GM18505 (cell line): Measurements from ENCODE around the gene PSMD12.
"Not testable (repeated sequence)": the region's sequence is repeated elsewhere in the genome, so short reads cannot be mapped to it uniquely, and the experiment has no call there.

Source experiments
- ATAC-seq: cut with Tn5 transposase; IDR thresholded peaks from one replicate; pipeline ENCODE4 v1.9.1; 2021; ENCODE audit not compliant: unreplicated experiment
- POLR2A ChIP-seq: IDR thresholded peaks from 4 replicates; pipeline ENCODE4 v1.6.1; 2011; ENCODE audit warnings: borderline replicate concordance; ENCODE audit not compliant: insufficient read depth, insufficient read length; ENCODE audit errors: extremely low read depth

PSMD12 gene

DNA sequence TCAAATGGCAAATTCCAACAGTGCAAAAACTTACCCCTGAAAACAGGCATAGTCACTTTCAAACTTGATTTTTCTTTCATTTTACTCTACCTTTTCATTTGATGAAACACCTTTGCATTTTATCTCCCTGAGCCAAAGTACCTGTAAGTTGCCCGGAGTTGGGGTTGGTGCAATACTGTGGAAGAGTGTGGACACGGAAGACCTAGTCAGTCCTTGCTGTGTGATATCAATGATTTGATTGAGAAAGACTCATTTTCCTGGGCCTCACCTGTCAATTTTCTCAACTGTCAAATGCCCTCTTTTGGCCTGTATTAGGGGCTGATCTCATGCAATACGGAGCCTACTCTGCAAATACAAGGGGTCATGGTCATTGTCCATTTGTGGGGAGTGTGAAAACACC is 33.3 kb upstream of the PSMD12 start:
- no peak for ATAC-seq
- no peak for TF ChIP-seq POLR2A

GRCh38 chr17:67393809-67394397 is 27.5 kb upstream of the PSMD12 start:
- no peak for ATAC-seq
- TF ChIP-seq POLR2A: no peak

GRCh38 chr17:67392111-67392510 is 25.7 kb upstream of the PSMD12 start:
- no peak for ATAC-seq
- no peak for TF ChIP-seq POLR2A

- ATAC-seq: peak; percentile 82
- TF ChIP-seq POLR2A: no peak
Measured at GRCh38 chr17:67390646-67391361, 24.4 kb upstream of the PSMD12 start.

- ATAC-seq: no peak
- no peak for TF ChIP-seq POLR2A
Measured at GRCh38 chr17:67390006-67390645, 23.7 kb upstream of the PSMD12 start.

GRCh38 chr17:67388986-67389385 is 22.6 kb upstream of the PSMD12 start:
- ATAC-seq: no peak
- no peak for TF ChIP-seq POLR2A

DNA sequence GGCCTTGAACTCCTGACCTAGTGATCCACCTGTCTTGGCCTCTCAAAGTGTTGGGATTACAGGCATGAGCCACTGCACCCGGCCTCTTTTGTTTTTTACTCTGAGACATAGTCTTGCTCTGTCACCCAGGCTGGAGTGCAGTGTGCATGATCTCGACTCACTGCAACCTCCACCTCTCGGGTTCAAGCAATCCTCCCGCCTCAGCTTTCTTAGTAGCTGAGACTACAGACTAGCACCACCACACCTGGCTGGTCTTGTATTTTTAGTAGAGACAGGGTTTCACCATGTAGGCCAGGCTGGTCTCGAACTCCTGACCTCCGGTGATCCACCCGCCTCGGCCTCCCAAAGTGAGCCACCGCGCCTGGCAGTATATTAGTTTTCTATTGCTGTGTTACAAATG is 22.2 kb upstream of the PSMD12 start:
- ATAC-seq: not testable (repeated sequence)

DNA sequence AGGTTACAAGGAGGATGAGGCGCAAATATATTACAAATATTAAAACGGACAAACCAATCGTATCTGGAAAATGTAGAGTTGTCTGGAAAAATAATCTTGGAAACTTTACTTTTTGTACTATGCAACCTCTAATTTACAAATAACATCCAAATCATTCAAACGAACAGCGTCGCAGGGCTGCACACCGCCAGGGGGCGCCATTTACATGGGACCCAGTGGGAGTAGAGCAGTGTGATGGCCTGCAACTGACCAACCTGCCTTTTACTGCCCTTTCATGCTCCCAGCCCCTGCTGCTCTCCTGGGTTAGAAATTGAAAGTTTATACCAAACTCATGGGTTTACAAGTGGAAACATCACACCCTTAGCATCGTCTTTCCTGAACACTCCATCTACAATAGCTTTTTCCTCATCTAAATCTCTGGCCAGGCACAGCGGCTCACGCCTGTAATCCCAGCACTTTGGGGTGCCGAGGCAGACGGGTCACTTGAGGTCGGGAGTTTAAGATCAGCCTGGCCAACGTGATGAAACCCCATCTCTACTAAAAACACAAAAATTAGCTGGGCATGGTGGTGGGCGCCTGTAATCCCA is 20.7 kb upstream of the PSMD12 start:
- no peak for TF ChIP-seq POLR2A
- ATAC-seq: no peak

GRCh38 chr17:67385122-67385988 is 19.0 kb upstream of the PSMD12 start:
- ATAC-seq: no peak
- TF ChIP-seq POLR2A: no peak

DNA sequence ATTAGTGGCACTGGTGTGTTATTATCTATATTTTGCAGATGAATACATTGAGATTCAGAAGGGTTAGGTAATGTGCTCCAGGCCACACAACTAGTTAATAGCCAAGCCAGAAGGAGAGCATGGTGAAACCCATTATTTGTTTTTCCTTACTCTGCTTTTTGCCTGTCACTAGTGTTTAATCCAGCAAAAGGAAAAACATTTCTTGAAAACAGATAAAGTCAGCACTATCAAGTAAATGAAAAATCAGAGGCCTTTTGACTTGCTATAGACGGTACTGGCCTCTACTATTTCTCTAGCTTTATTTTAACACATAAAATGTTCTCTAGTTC is 15.5 kb upstream of the PSMD12 start:
- no peak for ATAC-seq
- TF ChIP-seq POLR2A: no peak

DNA sequence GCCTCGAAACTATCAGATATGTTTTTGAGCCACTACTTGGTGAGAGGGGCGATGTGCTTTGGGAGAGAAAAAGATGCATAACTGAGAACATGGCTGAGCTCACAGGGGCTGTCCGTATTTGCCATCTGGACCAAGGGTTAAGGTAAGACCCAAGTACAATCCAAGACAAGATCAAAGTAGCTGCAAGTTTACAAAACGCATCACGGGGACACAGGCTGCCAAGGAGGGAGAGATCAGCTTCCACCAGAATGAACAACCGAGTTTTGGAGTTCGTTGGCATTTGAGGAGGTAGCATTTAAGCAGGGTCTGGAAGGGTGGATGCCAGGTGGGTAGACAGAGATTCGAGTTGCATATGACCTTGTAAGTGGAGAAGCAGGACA is 12.9 kb upstream of the PSMD12 start:
- no peak for ATAC-seq
- no peak for TF ChIP-seq POLR2A

GRCh38 chr17:67378454-67379250 is 12.3 kb upstream of the PSMD12 start:
- peak; percentile 64 for TF ChIP-seq POLR2A
- ATAC-seq: no peak
